B cell (primary cell): Measurements from ENCODE around the gene GUCA1A. TPM values are rescaled to one million over a fixed set of nuclear protein-coding genes. Genes with fewer than 3 reads are reported as not detected.

Experiments
- ATAC-seq: fragments of 200-7000 bp; cut with Tn5 transposase; one replicate; pipeline ENCODE4 v1.10.0; 2021; ENCODE audit warnings: low read depth, mild to moderate bottlenecking, moderate number of reproducible peaks, moderate library complexity
- CTCF ChIA-PET: fragments of 350-600 bp; sonication (Branson Sonifier 250); formaldehyde crosslinking; loops from one replicate; lab custom pipeline; 2021; ENCODE audit warnings: antibody characterized with exemption, inconsistent platforms; lab: Charles Lee
- POLR2A ChIA-PET: fragments of 350-600 bp; sonication (Branson Sonifier 250); formaldehyde crosslinking; loops from one replicate; lab custom pipeline; 2021; ENCODE audit warnings: antibody characterized with exemption; lab: Charles Lee
- DNase-seq: peaks from one replicate; pipeline ENCODE4 v3.0.0; 2013
- H2AFZ ChIP-seq: 2 replicates; pipeline ENCODE4 v1.6.1; 2012; ENCODE audit warnings: mild to moderate bottlenecking, low read depth, low read length; ENCODE audit not compliant: insufficient read depth, poor library complexity, severe bottlenecking
- H3K27ac ChIP-seq, 2 donors: 1 replicate in 1 of 2; 2 replicates in 1 of 2; pipeline ENCODE4 v1.5.1; 2012 to 2013; ENCODE audit warnings: low read length in 2 of 2, mild to moderate bottlenecking in 2 of 2, moderate library complexity in 1 of 2
- H3K27me3 ChIP-seq, 4 experiments: fragments of 200-600 bp in 1 of 4; sonication (generic) in 1 of 4; replicated peaks in 1 of 4; 1 replicate in 2 of 4; 2 replicates in 2 of 4; pipeline versions ENCODE4 v1.6.1 to v1.7.0; 2013 to 2016; ENCODE audit warnings: low read length in 3 of 4, mild to moderate bottlenecking in 2 of 4, mixed read lengths in 1 of 4, moderate library complexity in 1 of 4; ENCODE audit not compliant: insufficient read depth in 4 of 4, control insufficient read depth in 3 of 4; ENCODE audit errors: control extremely low read depth in 1 of 4
- H3K36me3 ChIP-seq, 2 experiments: replicated peaks in 1 of 2; 1 replicate in 1 of 2; 2 replicates in 1 of 2; pipeline versions ENCODE4 v1.6.1 to v1.7.1; 2013; ENCODE audit warnings: low read length in 1 of 2; ENCODE audit not compliant: insufficient read depth in 2 of 2, control insufficient read depth in 1 of 2; ENCODE audit errors: control extremely low read depth in 1 of 2, extremely low read depth in 1 of 2
- H3K4me1 ChIP-seq, 2 donors: fragments of 200-600 bp in 1 of 2; sonication (generic) in 1 of 2; 1 replicate in 1 of 2; 2 replicates in 1 of 2; pipeline versions ENCODE4 v1.5.1 to v1.6.1; 2013 to 2017; ENCODE audit warnings: low read length in 2 of 2; ENCODE audit not compliant: control insufficient read depth in 2 of 2, insufficient read depth in 2 of 2
- H3K4me2 ChIP-seq: replicated peaks from 2 replicates; pipeline ENCODE3; 2012; ENCODE audit warnings: mild to moderate bottlenecking, low read depth, low read length; ENCODE audit not compliant: poor library complexity, severe bottlenecking
- H3K4me3 ChIP-seq, 5 experiments: fragments of 200-600 bp in 1 of 5; sonication (generic) in 1 of 5; 1 replicate in 3 of 5; 2 replicates in 2 of 5; pipeline versions ENCODE4 v1.5.1 to v1.7.0; 2011 to 2016; ENCODE audit warnings: low read length in 4 of 5, mild to moderate bottlenecking in 4 of 5, low read depth in 2 of 5, control low read depth in 1 of 5, moderate library complexity in 1 of 5; ENCODE audit not compliant: insufficient read depth in 1 of 5; ENCODE audit errors: control extremely low read depth in 1 of 5, extremely low read depth in 1 of 5
- H3K79me2 ChIP-seq: fragments of 200-600 bp; sonication (generic); one replicate; pipeline ENCODE4 v1.6.0; 2016; ENCODE audit warnings: low read length; ENCODE audit not compliant: control insufficient read depth, insufficient read depth
- H3K9ac ChIP-seq: fragments of 200-600 bp; sonication (generic); 2 replicates; pipeline ENCODE4 v1.6.1; 2017; ENCODE audit warnings: mild to moderate bottlenecking, low read length, moderate library complexity
- H3K9me3 ChIP-seq, 3 donors: one replicate each; pipeline versions ENCODE4 v1.6.1 to v1.7.1; 2013; ENCODE audit warnings: low read length in 2 of 3; ENCODE audit not compliant: control insufficient read depth in 2 of 3, insufficient read depth in 1 of 3; ENCODE audit errors: control extremely low read depth in 1 of 3
- H4K20me1 ChIP-seq: 2 replicates; pipeline ENCODE4 v1.6.0; 2012; ENCODE audit warnings: mild to moderate bottlenecking, low read length; ENCODE audit not compliant: insufficient read depth, control insufficient read depth, poor library complexity, severe bottlenecking
- H3K27ac Mint-ChIP-seq: one replicate; pipeline ENCODE4 v1.8.0; 2021; ENCODE audit warnings: mixed read lengths
- H3K27me3 Mint-ChIP-seq: one replicate; pipeline ENCODE4 v1.8.0; 2021; ENCODE audit warnings: mixed read lengths
- H3K4me1 Mint-ChIP-seq: one replicate; pipeline ENCODE4 v1.8.0; 2021; ENCODE audit warnings: mixed read lengths
- H3K4me3 Mint-ChIP-seq: one replicate; pipeline ENCODE4 v1.8.0; 2021; ENCODE audit warnings: mixed read lengths
- H3K9me3 Mint-ChIP-seq: one replicate; pipeline ENCODE4 v1.8.0; 2022; ENCODE audit warnings: mixed read lengths; ENCODE audit not compliant: insufficient read depth
- CTCF ChIP-seq: fragments of 200-600 bp; IDR thresholded peaks from one replicate; pipeline ENCODE4 v1.8.0; 2022; ENCODE audit warnings: antibody characterized with exemption, mild to moderate bottlenecking
- EZH2 ChIP-seq: IDR thresholded peaks from 2 replicates; pipeline ENCODE4 v1.6.1; 2012; ENCODE audit warnings: borderline replicate concordance, low read depth, mild to moderate bottlenecking, moderate library complexity, low read length; ENCODE audit not compliant: insufficient read depth, poor library complexity, severe bottlenecking
- WGBS: methylation state at CpG from one replicate; pipeline ENCODE4 v1.1.5; 2013; ENCODE audit warnings: missing lambda C conversion rate; ENCODE audit not compliant: insufficient coverage; 5-methylcytosine and 5-hydroxymethylcytosine counted together
- intact Hi-C: fragments of 100-400 bp; cut with micrococcal nuclease; formaldehyde crosslinking; loops from one replicate; pipeline ENCODE4 v1.10.0; 2022
- polyA plus RNA-seq: library from polyadenylated mRNA; depleted of rRNA; stranded (reverse); fragments of >200 nt; gene quantifications from 2 replicates; pipeline ENCODE4 v1.2.3, GENCODE V29; 2012
- total RNA-seq, 2 donors: library from RNA; stranded (reverse); fragments of 120-200 nt in 1 of 2; gene quantifications; 1 replicate in 1 of 2; 2 replicates in 1 of 2; pipeline versions ENCODE4 v1.2.3 to v1.2.4, GENCODE V29; 2013 to 2022

The GUCA1A gene
- total and polyA plus RNA-seq, 2 donors (not counting 1 experiment from before 2014, with no cell fraction given), result not detected

- TF ChIP-seq CTCF (no peak), EZH2 (no peak)
- H3K27ac ChIP-seq, result no peak overlapping the region
- no peak overlapping the region for H3K9ac ChIP-seq
- H3K4me2 ChIP-seq, result no peak overlapping the region
- POLR2A ChIA-PET, result no interaction called here
- no peaks in the 10 kb centered on the region for H3K9me3 ChIP-seq
- DNase-seq, result no peak
- no peaks in the 10 kb centered on the region for H3K79me2 ChIP-seq
- no peak for ATAC-seq
- H3K4me1 ChIP-seq, result no peaks in the 10 kb centered on the region
- peaks cover 5% of the 10 kb centered on the region for H3K4me1 Mint-ChIP-seq
- H3K27me3 Mint-ChIP-seq, result peaks cover 10% of the 10 kb centered on the region
- H3K4me3 ChIP-seq, result no peak overlapping the region
- no peak overlapping the region for H2AFZ ChIP-seq
- no peaks in the 10 kb centered on the region for H3K36me3 ChIP-seq
- H4K20me1 ChIP-seq, result no peaks in the 10 kb centered on the region
- no peak overlapping the region for H3K4me3 Mint-ChIP-seq
- intact Hi-C loops, result no loop called here
- no peaks in the 10 kb centered on the region for H3K9me3 Mint-ChIP-seq
- H3K27ac Mint-ChIP-seq, result no peak overlapping the region
- 93% methylated on average over 8 of the region's 8 CpGs for WGBS
- CTCF ChIA-PET, result interaction anchor here (1.0 to 2.4 kb wide), 5 partner anchors 13 to 447 kb away, joined by 3 to 9 read pairs (median 3); partner anchors contain the start of genes FRS3 and PRICKLE4
- H3K27me3 ChIP-seq, result no peaks in the 10 kb centered on the region
Observed at GRCh38 chr6:42226645-42227143, 53.5 kb downstream of the GUCA1A start.

GRCh38 chr6:42227173-42227850 lies 54.1 kb downstream of the GUCA1A start:
- Histone ChIP-seq H3K27ac (no peak overlapping the region), H3K36me3 (no peaks in the 10 kb centered on the region), H3K27me3 (no peaks in the 10 kb centered on the region), H3K9me3 (no peaks in the 10 kb centered on the region), H2AFZ (no peak overlapping the region), H3K9ac (no peak overlapping the region), H3K4me2 (no peak overlapping the region), H3K4me1 (no peaks in the 10 kb centered on the region), H4K20me1 (no peaks in the 10 kb centered on the region), H3K79me2 (no peaks in the 10 kb centered on the region), H3K4me3 (no peak overlapping the region)
- WGBS, result 94% methylated on average over 5 of the region's 9 CpGs
- no peak for DNase-seq
- peaks cover 10% of the 10 kb centered on the region for H3K27me3 Mint-ChIP-seq
- no peaks in the 10 kb centered on the region for H3K9me3 Mint-ChIP-seq
- POLR2A ChIA-PET, result no interaction called here
- intact Hi-C loops, result no loop called here
- H3K4me3 Mint-ChIP-seq, result no peak overlapping the region
- CTCF ChIA-PET, result interaction anchor here (1.0 to 2.4 kb wide), 5 partner anchors 12 to 447 kb away, joined by 3 to 9 read pairs (median 3); partner anchors contain the start of genes FRS3 and PRICKLE4
- ATAC-seq, result no peak
- no peak for TF ChIP-seq EZH2
- TF ChIP-seq CTCF, result no peak
- H3K4me1 Mint-ChIP-seq, result peaks cover 5% of the 10 kb centered on the region
- H3K27ac Mint-ChIP-seq, result no peak overlapping the region
